Activated B cell treated with CpG ODN at 0.5 μM for 24 hours (primary cell): ENCODE data around the gene TINCR. TPM values are rescaled to one million over a fixed set of nuclear protein-coding genes. Genes with fewer than 3 reads are reported as not detected.

Source experiments
- ATAC-seq: fragments of 200-7000 bp; cut with Tn5 transposase; one replicate; pipeline ENCODE4 v1.10.0; 2021; ENCODE audit warnings: low read depth, mild to moderate bottlenecking, moderate library complexity
- CTCF ChIA-PET: fragments of 350-600 bp; sonication (Branson Sonifier 250); formaldehyde crosslinking; loops from one replicate; lab custom pipeline; 2021; ENCODE audit warnings: antibody characterized with exemption; lab: Charles Lee
- POLR2A ChIA-PET: fragments of 350-600 bp; sonication (Branson Sonifier 250); formaldehyde crosslinking; loops from one replicate; lab custom pipeline; 2021; ENCODE audit warnings: antibody characterized with exemption; lab: Charles Lee
- DNase-seq: peaks from one replicate; pipeline ENCODE4 v3.0.0; 2022
- H3K27ac Mint-ChIP-seq: one replicate; pipeline ENCODE4 v1.8.0; 2020; ENCODE audit warnings: mixed read lengths
- H3K27me3 Mint-ChIP-seq: one replicate; pipeline ENCODE4 v1.8.0; 2021; ENCODE audit warnings: mixed read lengths
- H3K36me3 Mint-ChIP-seq: one replicate; pipeline ENCODE4 v1.8.0; 2021; ENCODE audit warnings: low read depth, mixed read lengths
- H3K4me1 Mint-ChIP-seq: one replicate; pipeline ENCODE4 v1.8.0; 2021; ENCODE audit warnings: mixed read lengths
- H3K4me3 Mint-ChIP-seq: one replicate; pipeline ENCODE4 v1.8.0; 2020; ENCODE audit warnings: mild to moderate bottlenecking, mixed read lengths
- H3K9me3 Mint-ChIP-seq: one replicate; pipeline ENCODE4 v1.8.0; 2020; ENCODE audit warnings: mixed read lengths
- intact Hi-C: fragments of 100-400 bp; cut with micrococcal nuclease; formaldehyde crosslinking; loops from one replicate; pipeline ENCODE4 v1.15.1; 2024
- total RNA-seq: library from RNA; stranded (reverse); gene quantifications from 2 replicates; pipeline ENCODE4 v1.2.3, GENCODE V29; 2022
- TF ChIP-seq, protein P1 (sequence below): fragments of 200-600 bp; IDR thresholded peaks from one replicate; pipeline ENCODE4 v1.8.0; 2022; ENCODE audit warnings: antibody characterized with exemption, mild to moderate bottlenecking

Gene TINCR
- total RNA-seq: 0.61 and 1.00 TPM in 2 replicates

DNA sequence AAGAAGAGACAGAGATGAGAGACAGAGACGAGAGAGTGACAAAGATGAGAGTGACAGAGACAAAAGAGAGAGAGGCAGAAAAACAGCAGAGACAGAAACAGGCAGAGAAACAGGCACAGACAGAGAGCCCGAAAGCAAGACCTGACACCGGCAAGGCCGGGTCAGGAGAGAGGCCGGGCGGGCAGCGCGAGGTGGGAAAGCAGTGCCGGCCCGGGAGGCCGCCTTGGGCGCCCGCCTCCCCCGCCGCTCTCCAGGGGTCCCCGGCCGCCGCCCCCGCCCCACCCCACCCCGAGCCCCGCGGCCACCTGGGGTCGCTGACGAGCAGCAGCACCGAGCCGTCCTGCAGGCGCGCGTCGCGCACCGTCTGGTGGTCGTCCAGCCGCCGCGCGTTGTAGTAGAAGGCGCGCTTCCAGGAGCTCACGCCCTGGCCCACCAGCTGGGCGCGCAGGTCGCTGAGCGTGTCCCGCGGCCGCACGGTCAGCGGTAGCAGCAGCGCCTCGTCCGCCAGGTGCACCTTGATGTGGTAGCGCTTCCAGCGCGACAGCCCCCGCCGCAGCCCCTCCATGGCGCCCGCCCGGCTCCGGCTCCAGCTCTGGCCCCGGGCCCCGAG is at the start of gene TINCR:
TINCR (minus strand) TSS at position 594 of the 610 bp plus-strand sequence.
- intact Hi-C loops: no loop called here
- H3K9me3 Mint-ChIP-seq: no peaks in the 10 kb centered on the region
- TF ChIP-seq, protein P1, sequence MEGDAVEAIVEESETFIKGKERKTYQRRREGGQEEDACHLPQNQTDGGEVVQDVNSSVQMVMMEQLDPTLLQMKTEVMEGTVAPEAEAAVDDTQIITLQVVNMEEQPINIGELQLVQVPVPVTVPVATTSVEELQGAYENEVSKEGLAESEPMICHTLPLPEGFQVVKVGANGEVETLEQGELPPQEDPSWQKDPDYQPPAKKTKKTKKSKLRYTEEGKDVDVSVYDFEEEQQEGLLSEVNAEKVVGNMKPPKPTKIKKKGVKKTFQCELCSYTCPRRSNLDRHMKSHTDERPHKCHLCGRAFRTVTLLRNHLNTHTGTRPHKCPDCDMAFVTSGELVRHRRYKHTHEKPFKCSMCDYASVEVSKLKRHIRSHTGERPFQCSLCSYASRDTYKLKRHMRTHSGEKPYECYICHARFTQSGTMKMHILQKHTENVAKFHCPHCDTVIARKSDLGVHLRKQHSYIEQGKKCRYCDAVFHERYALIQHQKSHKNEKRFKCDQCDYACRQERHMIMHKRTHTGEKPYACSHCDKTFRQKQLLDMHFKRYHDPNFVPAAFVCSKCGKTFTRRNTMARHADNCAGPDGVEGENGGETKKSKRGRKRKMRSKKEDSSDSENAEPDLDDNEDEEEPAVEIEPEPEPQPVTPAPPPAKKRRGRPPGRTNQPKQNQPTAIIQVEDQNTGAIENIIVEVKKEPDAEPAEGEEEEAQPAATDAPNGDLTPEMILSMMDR: no peak
- ChIA-PET CTCF (no interaction called here), POLR2A (no interaction called here)
- no peak within 1 kb of the TSS for H3K27ac Mint-ChIP-seq
- no peak for ATAC-seq
- no peak within 1 kb of the TSS for H3K4me3 Mint-ChIP-seq
- no peak for DNase-seq
- no peaks in the 10 kb centered on the region for H3K36me3 Mint-ChIP-seq
- H3K4me1 Mint-ChIP-seq: no peaks in the 10 kb centered on the region
- H3K27me3 Mint-ChIP-seq: peaks cover 12% of the 10 kb centered on the region

- POLR2A ChIA-PET: interaction anchor here (0.6 kb wide), 1 partner anchor 12 kb away, joined by 6 read pairs; no protein-coding TSS in a partner anchor
- peaks cover 40% of the 10 kb centered on the region for H3K4me1 Mint-ChIP-seq
These were observed 49.3 kb upstream of the TINCR start for GRCh38 chr19:5617080-5617479.

GRCh38 chr19:5615756-5616327 is 48.1 kb upstream of the TINCR start:
- H3K27me3 Mint-ChIP-seq: no peaks in the 10 kb centered on the region
- TF ChIP-seq, protein P1: no peak
- H3K9me3 Mint-ChIP-seq: no peaks in the 10 kb centered on the region
- ChIA-PET POLR2A (interaction anchor here (1.2 kb wide), 1 partner anchor 11 kb away, joined by 3 read pairs; no protein-coding TSS in a partner anchor), CTCF (no interaction called here)
- intact Hi-C loops: no loop called here
- peaks cover 31% of the 10 kb centered on the region for H3K4me1 Mint-ChIP-seq
- no peak overlapping the region for H3K27ac Mint-ChIP-seq
- H3K4me3 Mint-ChIP-seq: no peak overlapping the region
- DNase-seq: no peak
- no peak for ATAC-seq
- peaks cover 85% of the 10 kb centered on the region for H3K36me3 Mint-ChIP-seq

More at GRCh38 chr19:5617080-5617479, 49.3 kb upstream of the TINCR start:
- CTCF ChIA-PET: no interaction called here
- intact Hi-C loops: no loop called here
- TF ChIP-seq, protein P1: no peak
- Mint-ChIP-seq H3K9me3 (no peaks in the 10 kb centered on the region), H3K36me3 (peaks cover 89% of the 10 kb centered on the region), H3K27ac (no peak overlapping the region), H3K27me3 (no peaks in the 10 kb centered on the region), H3K4me3 (no peak overlapping the region)
- ATAC-seq (no peak), DNase-seq (no peak)

DNA sequence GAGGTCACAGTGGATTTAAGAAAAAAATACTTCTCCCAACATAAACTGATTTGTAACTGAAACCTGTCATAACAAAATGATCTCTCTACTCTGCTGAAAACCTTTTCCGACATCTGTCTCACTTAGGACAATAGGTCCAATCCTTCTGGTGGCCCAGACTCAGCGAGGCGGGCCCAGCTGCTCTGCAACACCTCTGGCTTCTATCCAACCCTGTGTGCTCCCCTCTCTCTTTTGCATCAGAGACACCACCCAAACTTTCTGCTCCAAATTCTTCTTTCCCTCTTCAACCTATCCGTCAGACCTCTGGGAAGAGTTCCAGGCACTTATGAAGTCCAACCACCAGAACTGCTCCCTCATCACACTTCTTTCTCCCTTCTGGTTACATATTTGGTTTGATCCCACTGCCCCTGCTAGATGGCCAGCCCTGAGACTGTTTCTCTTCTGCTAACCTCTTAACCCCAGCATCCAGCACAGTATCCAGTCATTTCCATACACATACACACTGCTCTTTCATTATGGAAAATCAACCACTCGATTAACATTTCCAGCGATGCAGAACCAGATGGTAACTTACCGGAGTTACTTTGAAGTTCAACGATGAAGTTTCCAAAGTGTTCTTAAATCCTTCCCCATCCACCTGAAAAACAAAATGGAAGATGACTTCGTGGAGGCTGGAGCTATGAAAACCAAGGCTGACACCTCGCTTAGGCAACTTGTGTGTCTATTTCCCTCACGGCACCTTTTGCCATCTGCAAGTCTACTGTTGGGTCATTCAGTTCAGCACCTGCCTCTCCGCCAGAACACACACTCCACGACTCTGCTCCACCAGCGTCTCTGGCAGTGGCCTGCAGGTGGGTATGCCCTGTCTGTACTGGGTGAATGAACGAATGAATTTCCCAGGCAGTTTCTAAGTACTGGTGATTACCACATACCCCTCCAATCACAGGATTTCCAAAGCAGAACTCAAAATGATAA is 45.4 kb upstream of the TINCR start:
- DNase-seq (no peak), ATAC-seq (no peak)
- Mint-ChIP-seq H3K4me3 (no peak overlapping the region), H3K27me3 (no peaks in the 10 kb centered on the region), H3K4me1 (peaks cover 6% of the 10 kb centered on the region), H3K9me3 (no peaks in the 10 kb centered on the region), H3K36me3 (peaks cover 88% of the 10 kb centered on the region), H3K27ac (no peak overlapping the region)
- ChIA-PET POLR2A (interaction anchor here (0.6 kb wide), 1 partner anchor 25 kb away, joined by 6 read pairs; no protein-coding TSS in a partner anchor), CTCF (no interaction called here)
- intact Hi-C loops: no loop called here
- TF ChIP-seq, protein P1: no peak
